ENCODE data around the gene FAM193A. TPM values are rescaled to one million over a fixed set of nuclear protein-coding genes. Genes with fewer than 3 reads are reported as not detected.
A peak's percentile ranks its signal among the peaks of the same experiment; 100 is the strongest.
"Not testable (repeated sequence)": the region's sequence is repeated elsewhere in the genome, so short reads cannot be mapped to it uniquely, and the experiment has no call there.

Gene FAM193A
- total RNA-seq, 2 experiments from 2014 or later: 28.4 to 30.0 TPM

GRCh38 chr4:2762048-2762447 is 225.6 kb downstream of the FAM193A start:
- no peaks in the 10 kb centered on the region for H3K27me3 Mint-ChIP-seq
- no peak overlapping the region for H3K27ac ChIP-seq (ENCODE audit: low read depth in 1 of 2, low read length in 2 of 2)
- ATAC-seq (ENCODE audit: poor library complexity) (no peak), DNase-seq (no peak)
- TF ChIP-seq CTCF (IDR thresholded peaks at IDR 0.05): no peak
- H3K4me1 ChIP-seq (ENCODE audit: insufficient read depth, low read length): peaks cover 13% of the 10 kb centered on the region
- H3K4me3 ChIP-seq (ENCODE audit: low read length): no peak overlapping the region
- H3K36me3 Mint-ChIP-seq (ENCODE audit: low read depth): no peaks in the 10 kb centered on the region
- H3K9me3 ChIP-seq (ENCODE audit: control insufficient read depth in 1 of 2, insufficient read depth in 1 of 2, low read length in 2 of 2): no peaks in the 10 kb centered on the region
- H3K27me3 ChIP-seq (ENCODE audit: control insufficient read depth in 1 of 2, insufficient read depth in 2 of 2, low read length in 2 of 2): no peaks in the 10 kb centered on the region
- intact Hi-C loops (cut with DNase I, micrococcal nuclease): loop anchor here (2.0 to 10.0 kb wide), 4 partner anchors 53 to 173 kb away; no protein-coding TSS in a partner anchor
- H3K36me3 ChIP-seq (ENCODE audit: insufficient read depth, low read length): no peaks in the 10 kb centered on the region
- no peaks in the 10 kb centered on the region for H3K9me3 Mint-ChIP-seq
- CTCF ChIA-PET: interaction anchor here (0.9 kb wide), 1 partner anchor 48 kb away, joined by 3 read pairs; no protein-coding TSS in a partner anchor
- no peak overlapping the region for H3K27ac Mint-ChIP-seq
- peaks cover 4% of the 10 kb centered on the region for H3K4me1 Mint-ChIP-seq (ENCODE audit: low read depth)
- no peak overlapping the region for H3K4me3 Mint-ChIP-seq
- POLR2A ChIA-PET: no interaction called here

GRCh38 chr4:2762486-2763370 is 226.3 kb downstream of the FAM193A start:
- H3K4me3 Mint-ChIP-seq: peak overlapping the region; percentile 30
- H3K27ac Mint-ChIP-seq; DNase-seq; H3K36me3 ChIP-seq (ENCODE audit: insufficient read depth, low read length); H3K9me3 ChIP-seq (ENCODE audit: control insufficient read depth in 1 of 2, insufficient read depth in 1 of 2, low read length in 2 of 2); H3K27me3 ChIP-seq (ENCODE audit: control insufficient read depth in 1 of 2, insufficient read depth in 2 of 2, low read length in 2 of 2); H3K4me1 Mint-ChIP-seq (ENCODE audit: low read depth); H3K4me3 ChIP-seq (ENCODE audit: low read length); H3K36me3 Mint-ChIP-seq (ENCODE audit: low read depth); ATAC-seq (ENCODE audit: poor library complexity); H3K27me3 Mint-ChIP-seq; H3K9me3 Mint-ChIP-seq; H3K27ac ChIP-seq (ENCODE audit: low read depth in 1 of 2, low read length in 2 of 2): not testable (repeated sequence)
- POLR2A ChIA-PET: interaction anchor here (0.9 kb wide), 1 partner anchor 192 kb away, joined by 3 read pairs; no protein-coding TSS in a partner anchor
- CTCF ChIA-PET: interaction anchor here (0.9 to 1.0 kb wide), 3 partner anchors 49 to 119 kb away, joined by 3 to 4 read pairs (median 3); no protein-coding TSS in a partner anchor
- peaks cover 11% of the 10 kb centered on the region for H3K4me1 ChIP-seq (ENCODE audit: insufficient read depth, low read length)
- intact Hi-C loops (cut with DNase I, micrococcal nuclease): loop anchor here (2.0 to 10.0 kb wide), 4 partner anchors 52 to 172 kb away; no protein-coding TSS in a partner anchor

GRCh38 chr4:2763511-2763967 is 227.1 kb downstream of the FAM193A start:
- POLR2A ChIA-PET: interaction anchor here (0.9 to 1.2 kb wide), 2 partner anchors 52 to 191 kb away, joined by 3 read pairs; no protein-coding TSS in a partner anchor
- no peaks in the 10 kb centered on the region for H3K4me1 Mint-ChIP-seq (ENCODE audit: low read depth)
- Histone ChIP-seq H3K4me1 (ENCODE audit: insufficient read depth, low read length) (peaks cover 11% of the 10 kb centered on the region), H3K27ac (ENCODE audit: low read depth in 1 of 2, low read length in 2 of 2) (no peak overlapping the region), H3K4me3 (ENCODE audit: low read length) (no peak overlapping the region), H3K9me3 (ENCODE audit: control insufficient read depth in 1 of 2, insufficient read depth in 1 of 2, low read length in 2 of 2) (no peaks in the 10 kb centered on the region), H3K27me3 (ENCODE audit: control insufficient read depth in 1 of 2, insufficient read depth in 2 of 2, low read length in 2 of 2) (no peaks in the 10 kb centered on the region), H3K36me3 (ENCODE audit: insufficient read depth, low read length) (no peaks in the 10 kb centered on the region)
- no peak for TF ChIP-seq CTCF (IDR thresholded peaks at IDR 0.05)
- peak overlapping the region; percentile 69 for H3K4me3 Mint-ChIP-seq
- H3K36me3 Mint-ChIP-seq (ENCODE audit: low read depth): no peaks in the 10 kb centered on the region
- no peak overlapping the region for H3K27ac Mint-ChIP-seq
- ATAC-seq (ENCODE audit: poor library complexity) (no peak), DNase-seq (no peak)
- CTCF ChIA-PET: interaction anchor here (0.5 to 1.7 kb wide), 15 partner anchors 12 to 200 kb away, joined by 3 to 14 read pairs (median 4); partner anchors contain the start of gene GRK4
- intact Hi-C loops (cut with DNase I, micrococcal nuclease): loop anchor here (2.0 to 10.0 kb wide), 4 partner anchors 51 to 171 kb away; no protein-coding TSS in a partner anchor
- H3K27me3 Mint-ChIP-seq: no peaks in the 10 kb centered on the region
- no peaks in the 10 kb centered on the region for H3K9me3 Mint-ChIP-seq

Measured in CD4-positive, alpha-beta T cell (primary cell).